ENCODE measurements around the gene NUTM2D. TPM values are rescaled to one million over a fixed set of nuclear protein-coding genes. Genes with fewer than 3 reads are reported as not detected.
"Not testable (repeated sequence)": the region's sequence is repeated elsewhere in the genome, so short reads cannot be mapped to it uniquely, and the experiment has no call there.

The NUTM2D gene
- total and polyA plus RNA-seq, 2 donors (not counting 1 experiment from before 2014, with no cell fraction given) = 1.1 to 1.3 TPM

GRCh38 chr10:87321505-87321904, 36.0 kb upstream of the NUTM2D start:
- H3K36me3 ChIP-seq (ENCODE audit: control insufficient read depth, insufficient read depth, low read length); H3K4me3 ChIP-seq (replicated peaks in 1 of 4; ENCODE audit: control extremely low read depth in 1 of 4, insufficient read depth in 1 of 4, low read depth in 3 of 4, low read length in 4 of 4); H3K79me2 ChIP-seq (ENCODE audit: control insufficient read depth, insufficient read depth, low read length); H4K20me1 ChIP-seq (ENCODE audit: control insufficient read depth, extremely low read depth, insufficient read depth, low read length); H3K27me3 ChIP-seq (ENCODE audit: control insufficient read depth, insufficient read depth, low read length); H3K4me2 ChIP-seq (ENCODE audit: extremely low read depth, insufficient read depth, low read length); H3K9ac ChIP-seq (ENCODE audit: insufficient read depth, low read length); DNase-seq (ENCODE audit: low read depth in 2 of 2); H3K4me1 ChIP-seq (ENCODE audit: control insufficient read depth, extremely low read depth, insufficient read depth, low read length); H3K27ac ChIP-seq (ENCODE audit: insufficient read depth, low read length); H3K9me3 ChIP-seq (ENCODE audit: control insufficient read depth, insufficient read depth, low read depth, low read length); H2AFZ ChIP-seq (ENCODE audit: low read length): not testable (repeated sequence)

- H3K36me3 ChIP-seq (ENCODE audit: control insufficient read depth, insufficient read depth, low read length); H3K4me2 ChIP-seq (ENCODE audit: extremely low read depth, insufficient read depth, low read length); H3K79me2 ChIP-seq (ENCODE audit: control insufficient read depth, insufficient read depth, low read length); H3K4me1 ChIP-seq (ENCODE audit: control insufficient read depth, extremely low read depth, insufficient read depth, low read length); H3K27ac ChIP-seq (ENCODE audit: insufficient read depth, low read length); H3K9ac ChIP-seq (ENCODE audit: insufficient read depth, low read length); H2AFZ ChIP-seq (ENCODE audit: low read length); H4K20me1 ChIP-seq (ENCODE audit: control insufficient read depth, extremely low read depth, insufficient read depth, low read length); DNase-seq (ENCODE audit: low read depth in 2 of 2); H3K27me3 ChIP-seq (ENCODE audit: control insufficient read depth, insufficient read depth, low read length); H3K9me3 ChIP-seq (ENCODE audit: control insufficient read depth, insufficient read depth, low read depth, low read length); H3K4me3 ChIP-seq (replicated peaks in 1 of 4; ENCODE audit: control extremely low read depth in 1 of 4, insufficient read depth in 1 of 4, low read depth in 3 of 4, low read length in 4 of 4): not testable (repeated sequence)
These were observed 33.0 kb upstream of the NUTM2D start for GRCh38 chr10:87324559-87324958.

GRCh38 chr10:87327958-87328357, 29.6 kb upstream of the NUTM2D start:
- H3K79me2 ChIP-seq (ENCODE audit: control insufficient read depth, insufficient read depth, low read length); H3K4me3 ChIP-seq (replicated peaks in 1 of 4; ENCODE audit: control extremely low read depth in 1 of 4, insufficient read depth in 1 of 4, low read depth in 3 of 4, low read length in 4 of 4); H3K4me1 ChIP-seq (ENCODE audit: control insufficient read depth, extremely low read depth, insufficient read depth, low read length); H3K27me3 ChIP-seq (ENCODE audit: control insufficient read depth, insufficient read depth, low read length); H3K27ac ChIP-seq (ENCODE audit: insufficient read depth, low read length); H3K9ac ChIP-seq (ENCODE audit: insufficient read depth, low read length); H3K4me2 ChIP-seq (ENCODE audit: extremely low read depth, insufficient read depth, low read length); H2AFZ ChIP-seq (ENCODE audit: low read length); H3K36me3 ChIP-seq (ENCODE audit: control insufficient read depth, insufficient read depth, low read length); H4K20me1 ChIP-seq (ENCODE audit: control insufficient read depth, extremely low read depth, insufficient read depth, low read length); H3K9me3 ChIP-seq (ENCODE audit: control insufficient read depth, insufficient read depth, low read depth, low read length): not testable (repeated sequence)
- DNase-seq (ENCODE audit: low read depth in 2 of 2) = peak in 1 of 2 donors; percentile 51

GRCh38 chr10:87329131-87329530, 28.4 kb upstream of the NUTM2D start:
- not testable (repeated sequence) for H3K27ac ChIP-seq (ENCODE audit: insufficient read depth, low read length); H3K9me3 ChIP-seq (ENCODE audit: control insufficient read depth, insufficient read depth, low read depth, low read length); H3K79me2 ChIP-seq (ENCODE audit: control insufficient read depth, insufficient read depth, low read length); H3K4me3 ChIP-seq (replicated peaks in 1 of 4; ENCODE audit: control extremely low read depth in 1 of 4, insufficient read depth in 1 of 4, low read depth in 3 of 4, low read length in 4 of 4); H2AFZ ChIP-seq (ENCODE audit: low read length); H3K27me3 ChIP-seq (ENCODE audit: control insufficient read depth, insufficient read depth, low read length); H3K4me1 ChIP-seq (ENCODE audit: control insufficient read depth, extremely low read depth, insufficient read depth, low read length); H3K9ac ChIP-seq (ENCODE audit: insufficient read depth, low read length); H3K4me2 ChIP-seq (ENCODE audit: extremely low read depth, insufficient read depth, low read length); H3K36me3 ChIP-seq (ENCODE audit: control insufficient read depth, insufficient read depth, low read length); H4K20me1 ChIP-seq (ENCODE audit: control insufficient read depth, extremely low read depth, insufficient read depth, low read length); DNase-seq (ENCODE audit: low read depth in 2 of 2)

- H3K4me2 ChIP-seq (ENCODE audit: extremely low read depth, insufficient read depth, low read length); H3K27me3 ChIP-seq (ENCODE audit: control insufficient read depth, insufficient read depth, low read length); H4K20me1 ChIP-seq (ENCODE audit: control insufficient read depth, extremely low read depth, insufficient read depth, low read length); H3K79me2 ChIP-seq (ENCODE audit: control insufficient read depth, insufficient read depth, low read length); H3K4me3 ChIP-seq (replicated peaks in 1 of 4; ENCODE audit: control extremely low read depth in 1 of 4, insufficient read depth in 1 of 4, low read depth in 3 of 4, low read length in 4 of 4); H3K4me1 ChIP-seq (ENCODE audit: control insufficient read depth, extremely low read depth, insufficient read depth, low read length); H3K9ac ChIP-seq (ENCODE audit: insufficient read depth, low read length); H3K36me3 ChIP-seq (ENCODE audit: control insufficient read depth, insufficient read depth, low read length); H3K9me3 ChIP-seq (ENCODE audit: control insufficient read depth, insufficient read depth, low read depth, low read length); DNase-seq (ENCODE audit: low read depth in 2 of 2); H3K27ac ChIP-seq (ENCODE audit: insufficient read depth, low read length); H2AFZ ChIP-seq (ENCODE audit: low read length): not testable (repeated sequence)
These were observed 24.9 kb upstream of the NUTM2D start for GRCh38 chr10:87332687-87333086.

- not testable (repeated sequence) for H3K4me1 ChIP-seq (ENCODE audit: control insufficient read depth, extremely low read depth, insufficient read depth, low read length); H4K20me1 ChIP-seq (ENCODE audit: control insufficient read depth, extremely low read depth, insufficient read depth, low read length); H3K27me3 ChIP-seq (ENCODE audit: control insufficient read depth, insufficient read depth, low read length); H3K9me3 ChIP-seq (ENCODE audit: control insufficient read depth, insufficient read depth, low read depth, low read length); H3K27ac ChIP-seq (ENCODE audit: insufficient read depth, low read length); H3K36me3 ChIP-seq (ENCODE audit: control insufficient read depth, insufficient read depth, low read length); H3K9ac ChIP-seq (ENCODE audit: insufficient read depth, low read length); H2AFZ ChIP-seq (ENCODE audit: low read length)
- H3K4me3 ChIP-seq (replicated peaks in 1 of 4; ENCODE audit: control extremely low read depth in 1 of 4, insufficient read depth in 1 of 4, low read depth in 3 of 4, low read length in 4 of 4) = peak overlapping the region in 2 of 4 experiments; percentile 20 to 34
- peak overlapping the region; percentile 51 for H3K4me2 ChIP-seq (ENCODE audit: extremely low read depth, insufficient read depth, low read length)
- DNase-seq (ENCODE audit: low read depth in 2 of 2) = peak; percentile 3 to 4
- H3K79me2 ChIP-seq (ENCODE audit: control insufficient read depth, insufficient read depth, low read length) = peaks cover 12% of the 10 kb centered on the region
These were observed 17.1 kb upstream of the NUTM2D start for GRCh38 chr10:87340411-87340810.

GRCh38 chr10:87341546-87342142, 15.9 kb upstream of the NUTM2D start:
- H3K27ac ChIP-seq (ENCODE audit: insufficient read depth, low read length) = peak overlapping the region; percentile 53
- not testable (repeated sequence) for DNase-seq (ENCODE audit: low read depth in 2 of 2); H3K36me3 ChIP-seq (ENCODE audit: control insufficient read depth, insufficient read depth, low read length); H3K9me3 ChIP-seq (ENCODE audit: control insufficient read depth, insufficient read depth, low read depth, low read length); H3K4me1 ChIP-seq (ENCODE audit: control insufficient read depth, extremely low read depth, insufficient read depth, low read length); H4K20me1 ChIP-seq (ENCODE audit: control insufficient read depth, extremely low read depth, insufficient read depth, low read length); H3K9ac ChIP-seq (ENCODE audit: insufficient read depth, low read length); H3K4me2 ChIP-seq (ENCODE audit: extremely low read depth, insufficient read depth, low read length); H3K27me3 ChIP-seq (ENCODE audit: control insufficient read depth, insufficient read depth, low read length); H2AFZ ChIP-seq (ENCODE audit: low read length)
- H3K4me3 ChIP-seq (replicated peaks in 1 of 4; ENCODE audit: control extremely low read depth in 1 of 4, insufficient read depth in 1 of 4, low read depth in 3 of 4, low read length in 4 of 4) = peak overlapping the region; percentile 16 to 61 (median 31)
- peaks cover 12% of the 10 kb centered on the region for H3K79me2 ChIP-seq (ENCODE audit: control insufficient read depth, insufficient read depth, low read length)
